Measurements from ENCODE around the gene BMP6. TPM values are rescaled to one million over a fixed set of nuclear protein-coding genes. Genes with fewer than 3 reads are reported as not detected.

The BMP6 gene
- total and polyA plus RNA-seq, 2 experiments from 2014 or later, result 0.74 TPM; not detected in 1

DNA sequence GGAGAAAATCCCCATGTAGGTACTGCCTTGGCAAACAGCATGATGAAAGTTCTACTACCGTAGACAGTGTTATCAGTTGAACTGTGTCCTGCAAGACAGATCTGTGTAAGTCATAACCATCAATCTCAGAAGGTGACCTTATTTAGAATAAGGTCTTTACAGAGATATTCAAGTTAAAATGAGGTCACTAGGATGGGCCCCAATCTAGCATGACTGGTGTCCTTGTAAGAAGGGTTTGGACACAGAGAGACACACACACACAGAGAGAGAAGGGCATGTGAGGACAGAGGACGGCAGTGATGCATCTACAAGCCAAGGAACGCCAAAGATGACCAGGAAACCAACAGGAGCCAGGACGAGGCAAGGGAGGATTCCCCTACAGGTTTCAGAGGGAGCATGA is 175.9 kb downstream of the BMP6 start:
- TF ChIP-seq CTCF (IDR thresholded peaks at IDR 0.05; ENCODE audit: low read depth, low read length), result no peak
- Histone ChIP-seq H3K27me3 (no peaks in the 10 kb centered on the region), H3K27ac (no peak overlapping the region), H3K4me1 (ENCODE audit: low read depth) (peaks cover 3% of the 10 kb centered on the region), H3K9me3 (ENCODE audit: low read depth) (no peaks in the 10 kb centered on the region), H3K36me3 (peaks cover 30% of the 10 kb centered on the region), H3K4me3 (no peak overlapping the region)
- no peak for DNase-seq (ENCODE audit: low read depth in 1 of 2, low spot score in 1 of 2)

GRCh38 chr6:7902221-7902620 is 176.3 kb downstream of the BMP6 start:
- DNase-seq (ENCODE audit: low read depth in 1 of 2, low spot score in 1 of 2), result no peak
- no peak overlapping the region for H3K27ac ChIP-seq
- H3K4me1 ChIP-seq (ENCODE audit: low read depth), result peaks cover 3% of the 10 kb centered on the region
- no peaks in the 10 kb centered on the region for H3K27me3 ChIP-seq
- no peak overlapping the region for H3K4me3 ChIP-seq
- H3K9me3 ChIP-seq (ENCODE audit: low read depth), result no peaks in the 10 kb centered on the region
- peaks cover 30% of the 10 kb centered on the region for H3K36me3 ChIP-seq
- TF ChIP-seq CTCF (IDR thresholded peaks at IDR 0.05; ENCODE audit: low read depth, low read length), result no peak

GRCh38 chr6:7902867-7903266 is 177.0 kb downstream of the BMP6 start:
- no peak for DNase-seq (ENCODE audit: low read depth in 1 of 2, low spot score in 1 of 2)
- no peak overlapping the region for H3K27ac ChIP-seq
- no peak for TF ChIP-seq CTCF (IDR thresholded peaks at IDR 0.05; ENCODE audit: low read depth, low read length)
- no peak overlapping the region for H3K4me3 ChIP-seq
- H3K27me3 ChIP-seq, result no peaks in the 10 kb centered on the region
- peaks cover 3% of the 10 kb centered on the region for H3K4me1 ChIP-seq (ENCODE audit: low read depth)
- peaks cover 30% of the 10 kb centered on the region for H3K36me3 ChIP-seq
- H3K9me3 ChIP-seq (ENCODE audit: low read depth), result no peaks in the 10 kb centered on the region

DNA sequence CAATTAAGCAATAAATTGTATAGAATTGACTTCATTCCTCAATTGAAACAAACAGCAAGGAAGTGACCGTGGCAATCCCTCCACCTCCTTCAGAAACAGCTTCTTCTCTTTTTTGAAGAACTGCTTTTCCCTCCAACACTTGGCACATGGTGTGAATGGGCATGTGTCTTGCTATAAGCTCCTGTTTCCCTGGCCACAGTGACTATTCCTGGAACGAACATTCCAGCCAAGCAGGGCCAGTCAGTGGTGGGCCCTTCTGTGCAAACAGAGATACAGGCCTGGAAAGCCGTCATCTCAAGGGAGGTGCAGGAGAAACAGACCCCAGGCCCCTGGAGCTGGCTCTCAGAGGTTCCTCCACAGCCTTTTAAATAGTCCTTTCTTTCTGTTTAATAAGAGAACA is 177.8 kb downstream of the BMP6 start:
- H3K27me3 ChIP-seq, result no peaks in the 10 kb centered on the region
- H3K27ac ChIP-seq, result no peak overlapping the region
- peaks cover 3% of the 10 kb centered on the region for H3K4me1 ChIP-seq (ENCODE audit: low read depth)
- no peak for DNase-seq (ENCODE audit: low read depth in 1 of 2, low spot score in 1 of 2)
- no peaks in the 10 kb centered on the region for H3K9me3 ChIP-seq (ENCODE audit: low read depth)
- no peak overlapping the region for H3K4me3 ChIP-seq
- no peak for TF ChIP-seq CTCF (IDR thresholded peaks at IDR 0.05; ENCODE audit: low read depth, low read length)
- peaks cover 24% of the 10 kb centered on the region for H3K36me3 ChIP-seq

GRCh38 chr6:7904654-7905319 is 178.9 kb downstream of the BMP6 start:
- H3K36me3 ChIP-seq, result peaks cover 20% of the 10 kb centered on the region
- H3K4me3 ChIP-seq, result no peak overlapping the region
- DNase-seq (ENCODE audit: low read depth in 1 of 2, low spot score in 1 of 2), result no peak
- no peaks in the 10 kb centered on the region for H3K4me1 ChIP-seq (ENCODE audit: low read depth)
- H3K27me3 ChIP-seq, result no peaks in the 10 kb centered on the region
- no peak for TF ChIP-seq CTCF (IDR thresholded peaks at IDR 0.05; ENCODE audit: low read depth, low read length)
- H3K27ac ChIP-seq, result no peak overlapping the region
- H3K9me3 ChIP-seq (ENCODE audit: low read depth), result no peaks in the 10 kb centered on the region
